GM12878 (cell line): ENCODE results near the gene CHKA. TPM values are rescaled to one million over a fixed set of nuclear protein-coding genes. Genes with fewer than 3 reads are reported as not detected.

ENCODE experiments used
- ATAC-seq: fragments of 200-7000 bp; cut with Tn5 transposase; 3 replicates; pipeline ENCODE4 v1.9.1; 2020; ENCODE audit warnings: mild to moderate bottlenecking, moderate library complexity
- BruUV-seq: library from RNA; stranded (reverse); fragments of 400-500 nt; replicated peaks from 2 replicates; lab custom pipeline; 2021; lab: Mats Ljungman, UMichigan
- CTCF ChIA-PET: fragments of 300-600 bp; sonication (Branson Sonifier 250); formaldehyde crosslinking; extraction: SDS; loops from one replicate; lab custom pipeline; 2021; ENCODE audit warnings: inconsistent platforms; lab: Yijun Ruan, JAX
- POLR2A ChIA-PET: fragments of 350-600 bp; formaldehyde crosslinking; extraction: SDS; loops from one replicate; lab custom pipeline; 2021; ENCODE audit warnings: inconsistent platforms; lab: Charles Lee
- RAD21 ChIA-PET: fragments of 300-600 bp; sonication (Branson Sonifier 250); formaldehyde crosslinking; loops from one replicate; lab custom pipeline; 2023; ENCODE audit warnings: antibody characterized with exemption; ENCODE audit not compliant: unreplicated experiment; lab: Charles Lee
- SMC1A ChIA-PET: fragments of 300-600 bp; sonication (Branson Sonifier 250); formaldehyde crosslinking; loops from one replicate; lab custom pipeline; 2023; ENCODE audit not compliant: unreplicated experiment, uncharacterized antibody; lab: Charles Lee
- DNase-seq: peaks from one replicate; pipeline ENCODE4 v3.0.0-alpha.2; 2011; ENCODE audit warnings: low read depth, low spot score
- FAIRE-seq: peaks from 3 replicates; lab custom pipeline; 2011; peaks lifted over from hg19 to GRCh38; lab: Jason Lieb, UNC
- H2AFZ ChIP-seq: 2 replicates; pipeline ENCODE4 v1.6.0; 2011; ENCODE audit warnings: low read depth, low read length, control low read depth; ENCODE audit not compliant: control insufficient read depth
- H3K27ac ChIP-seq: 2 replicates; pipeline ENCODE4 v1.5.1; 2011; ENCODE audit warnings: control low read depth; ENCODE audit not compliant: control insufficient read depth, insufficient read depth
- H3K27me3 ChIP-seq, 2 experiments: replicated peaks in 1 of 2; 2 replicates each; pipeline versions ENCODE4 v1.6.0 to v1.6.1; 2011; ENCODE audit warnings: low read length in 1 of 2; ENCODE audit not compliant: control insufficient read depth in 2 of 2, insufficient read depth in 2 of 2
- H3K36me3 ChIP-seq, 2 experiments: 2 replicates each; pipeline ENCODE4 v1.5.1; 2011; ENCODE audit warnings: low read length in 1 of 2; ENCODE audit not compliant: control insufficient read depth in 2 of 2, insufficient read depth in 2 of 2
- H3K4me1 ChIP-seq: 2 replicates; pipeline ENCODE4 v1.6.1; 2011; ENCODE audit warnings: mild to moderate bottlenecking, low read length, moderate library complexity, mixed read lengths; ENCODE audit not compliant: control insufficient read depth, insufficient read depth
- H3K4me2 ChIP-seq: 2 replicates; pipeline ENCODE4 v1.6.0; 2011; ENCODE audit warnings: control low read depth; ENCODE audit not compliant: control insufficient read depth, insufficient read depth
- H3K4me3 ChIP-seq: fragments of 200-600 bp; sonication (generic); 2 replicates; pipeline ENCODE4 v1.5.1; 2016
- H3K79me2 ChIP-seq: 2 replicates; pipeline ENCODE4 v1.6.0; 2011; ENCODE audit warnings: low read length; ENCODE audit not compliant: control insufficient read depth, insufficient read depth
- H3K9ac ChIP-seq: 2 replicates; pipeline ENCODE4 v1.8.0; 2011; ENCODE audit warnings: low read length, control low read depth, mixed read lengths; ENCODE audit not compliant: control insufficient read depth, insufficient read depth
- H3K9me3 ChIP-seq: replicated peaks from 3 replicates; pipeline ENCODE4 v1.5.1; 2011; ENCODE audit warnings: mild to moderate bottlenecking, low read length; ENCODE audit not compliant: control insufficient read depth, insufficient read depth
- H4K20me1 ChIP-seq: 2 replicates; pipeline ENCODE4 v1.6.0; 2011; ENCODE audit not compliant: control insufficient read depth, insufficient read depth
- CREM ChIP-seq: IDR thresholded peaks from 2 replicates; pipeline ENCODE4 v1.6.1; 2014; ENCODE audit warnings: antibody characterized with exemption, low read depth
- FOXM1 ChIP-seq: IDR thresholded peaks from 2 replicates; pipeline ENCODE4 v1.6.1; 2012; ENCODE audit warnings: low read depth, mild to moderate bottlenecking, inconsistent platforms, low read length, moderate library complexity
- GATAD2B ChIP-seq: fragments of 450-650 bp; conservative IDR thresholded peaks from 2 replicates; pipeline ENCODE4 v1.6.1; 2017; ENCODE audit warnings: low read depth, mild to moderate bottlenecking, moderate library complexity
- KAT2A ChIP-seq: conservative IDR thresholded peaks from 2 replicates; pipeline ENCODE4 v1.6.1; 2011; ENCODE audit warnings: low read depth, low read length; ENCODE audit not compliant: control insufficient read depth
- NR2F1 ChIP-seq: fragments of 450-650 bp; conservative IDR thresholded peaks from 2 replicates; pipeline ENCODE4 v1.6.1; 2017; ENCODE audit warnings: mild to moderate bottlenecking
- POLR2AphosphoS2 ChIP-seq: IDR thresholded peaks from 2 replicates; pipeline ENCODE4 v1.6.1; 2011; ENCODE audit warnings: low read depth, mild to moderate bottlenecking, low read length, improper control_type of control experiment, moderate library complexity
- TBL1XR1 ChIP-seq: IDR thresholded peaks from 2 replicates; pipeline ENCODE4 v1.6.1; 2012; ENCODE audit warnings: low read depth, low read length, improper control_type of control experiment
- ZNF622 ChIP-seq: fragments of 450-650 bp; IDR thresholded peaks from 2 replicates; pipeline ENCODE4 v1.6.1; 2017; ENCODE audit warnings: mild to moderate bottlenecking, inconsistent platforms
- WGBS: methylation state at CpG from one replicate; pipeline ENCODE4 v1.1.6; 2016; ENCODE audit warnings: low lambda C conversion rate; ENCODE audit not compliant: insufficient replicate concordance, insufficient coverage; ENCODE audit errors: missing lambda C conversion rate; 5-methylcytosine and 5-hydroxymethylcytosine counted together
- in situ Hi-C: fragments of 300-500 bp; cut with MboI; formaldehyde crosslinking; loops from 9 replicates; pipeline ENCODE4 v1.14.3; 2018; ENCODE audit warnings: mixed read lengths
- intact Hi-C: fragments of 100-400 bp; cut with micrococcal nuclease; formaldehyde crosslinking; loops from one replicate; pipeline ENCODE4 v1.14.2; 2022; ENCODE audit not compliant: unreplicated experiment
- polyA plus RNA-seq, 11 experiments: library from polyadenylated mRNA; depleted of rRNA in 4 of 11; unstranded in 6 of 11; stranded (reverse) in 5 of 11; fragments of >200 nt; fragmentation: Nextera tagmentation in 4 of 11; fragmentation: Illumina TruSeq in 1 of 11; extraction: Ambion mirVana in 4 of 11; extraction: Trizol in 1 of 11; gene quantifications; 1 replicate in 1 of 11; 2 replicates in 10 of 11; pipeline versions ENCODE4 v1.2.1 to v1.2.3, GENCODE V29; 2011 to 2016; ENCODE audit warnings: inconsistent platforms in 2 of 11, missing spikeins in 2 of 11, low read depth in 1 of 11
- total RNA-seq, 4 experiments: library from RNA; depleted of rRNA in 3 of 4; stranded (reverse); fragments of >200 nt in 3 of 4; fragmentation: Illumina TruSeq in 1 of 4; extraction: Trizol in 1 of 4; gene quantifications; 2 replicates each; pipeline versions ENCODE4 v1.2.1 to v1.2.3, GENCODE V29; 2013 to 2021
- TF ChIP-seq, protein P1 (sequence below): fragments of 450-650 bp; formaldehyde crosslinking; IDR thresholded peaks from 2 replicates; pipeline ENCODE4 v1.4.0; 2020; ENCODE audit warnings: mild to moderate bottlenecking, moderate library complexity
- TF ChIP-seq, protein P2 (sequence below): IDR thresholded peaks from 2 replicates; pipeline ENCODE4 v1.6.1; 2012; ENCODE audit warnings: low read depth, low read length, improper control_type of control experiment

CHKA gene
- total and polyA plus RNA-seq, 10 of the 15 experiments (the other 5 are each of a cell fraction or from before 2014, with no cell fraction given) = 5.2 to 29.2 (median 21.2) TPM

DNA sequence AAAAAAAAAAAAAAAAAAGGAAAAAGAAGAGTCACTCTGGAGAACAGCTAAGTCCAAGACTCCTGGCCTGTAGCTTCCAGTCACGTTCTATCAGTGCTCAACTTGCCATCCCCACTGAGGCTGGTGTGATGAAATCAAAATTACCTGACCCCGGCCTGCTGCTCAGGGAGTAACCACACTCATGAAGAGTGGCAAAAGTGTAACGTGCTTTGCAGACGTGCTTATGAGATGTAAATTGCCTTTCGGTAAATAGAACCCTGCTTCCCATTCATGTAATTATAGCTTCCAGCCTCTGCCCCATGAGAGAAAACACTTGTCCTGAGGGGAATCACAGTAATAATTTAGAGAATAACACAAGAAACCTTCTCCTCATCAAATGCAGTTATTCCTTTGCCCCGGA is 28.2 kb upstream of the CHKA start:
- no peak for DNase-seq
- Histone ChIP-seq H3K79me2 (no peaks in the 10 kb centered on the region), H3K4me3 (no peak overlapping the region), H3K9me3 (no peaks in the 10 kb centered on the region), H3K4me2 (no peak overlapping the region), H2AFZ (no peak overlapping the region), H3K27me3 (no peaks in the 10 kb centered on the region), H3K9ac (no peak overlapping the region), H3K36me3 (no peaks in the 10 kb centered on the region), H3K27ac (no peak overlapping the region), H4K20me1 (no peaks in the 10 kb centered on the region), H3K4me1 (no peaks in the 10 kb centered on the region)
- in situ Hi-C loops (no loop called here), intact Hi-C loops (no loop called here)
- ChIA-PET CTCF (no interaction called here), SMC1A (interaction anchor here (0.8 to 0.9 kb wide), 2 partner anchors 10 to 48 kb away, joined by 3 read pairs; no protein-coding TSS in a partner anchor), POLR2A (no interaction called here), RAD21 (no interaction called here)
- no TSS peak for BruUV-seq
- TF ChIP-seq KAT2A = no peak
- no peak for TF ChIP-seq TBL1XR1
- TF ChIP-seq, protein P1, sequence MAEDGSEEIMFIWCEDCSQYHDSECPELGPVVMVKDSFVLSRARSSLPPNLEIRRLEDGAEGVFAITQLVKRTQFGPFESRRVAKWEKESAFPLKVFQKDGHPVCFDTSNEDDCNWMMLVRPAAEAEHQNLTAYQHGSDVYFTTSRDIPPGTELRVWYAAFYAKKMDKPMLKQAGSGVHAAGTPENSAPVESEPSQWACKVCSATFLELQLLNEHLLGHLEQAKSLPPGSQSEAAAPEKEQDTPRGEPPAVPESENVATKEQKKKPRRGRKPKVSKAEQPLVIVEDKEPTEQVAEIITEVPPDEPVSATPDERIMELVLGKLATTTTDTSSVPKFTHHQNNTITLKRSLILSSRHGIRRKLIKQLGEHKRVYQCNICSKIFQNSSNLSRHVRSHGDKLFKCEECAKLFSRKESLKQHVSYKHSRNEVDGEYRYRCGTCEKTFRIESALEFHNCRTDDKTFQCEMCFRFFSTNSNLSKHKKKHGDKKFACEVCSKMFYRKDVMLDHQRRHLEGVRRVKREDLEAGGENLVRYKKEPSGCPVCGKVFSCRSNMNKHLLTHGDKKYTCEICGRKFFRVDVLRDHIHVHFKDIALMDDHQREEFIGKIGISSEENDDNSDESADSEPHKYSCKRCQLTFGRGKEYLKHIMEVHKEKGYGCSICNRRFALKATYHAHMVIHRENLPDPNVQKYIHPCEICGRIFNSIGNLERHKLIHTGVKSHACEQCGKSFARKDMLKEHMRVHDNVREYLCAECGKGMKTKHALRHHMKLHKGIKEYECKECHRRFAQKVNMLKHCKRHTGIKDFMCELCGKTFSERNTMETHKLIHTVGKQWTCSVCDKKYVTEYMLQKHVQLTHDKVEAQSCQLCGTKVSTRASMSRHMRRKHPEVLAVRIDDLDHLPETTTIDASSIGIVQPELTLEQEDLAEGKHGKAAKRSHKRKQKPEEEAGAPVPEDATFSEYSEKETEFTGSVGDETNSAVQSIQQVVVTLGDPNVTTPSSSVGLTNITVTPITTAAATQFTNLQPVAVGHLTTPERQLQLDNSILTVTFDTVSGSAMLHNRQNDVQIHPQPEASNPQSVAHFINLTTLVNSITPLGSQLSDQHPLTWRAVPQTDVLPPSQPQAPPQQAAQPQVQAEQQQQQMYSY (CRISPR knock-in tag) = no peak
- no peak for TF ChIP-seq GATAD2B
- no peak for TF ChIP-seq CREM
- TF ChIP-seq, protein P2, sequence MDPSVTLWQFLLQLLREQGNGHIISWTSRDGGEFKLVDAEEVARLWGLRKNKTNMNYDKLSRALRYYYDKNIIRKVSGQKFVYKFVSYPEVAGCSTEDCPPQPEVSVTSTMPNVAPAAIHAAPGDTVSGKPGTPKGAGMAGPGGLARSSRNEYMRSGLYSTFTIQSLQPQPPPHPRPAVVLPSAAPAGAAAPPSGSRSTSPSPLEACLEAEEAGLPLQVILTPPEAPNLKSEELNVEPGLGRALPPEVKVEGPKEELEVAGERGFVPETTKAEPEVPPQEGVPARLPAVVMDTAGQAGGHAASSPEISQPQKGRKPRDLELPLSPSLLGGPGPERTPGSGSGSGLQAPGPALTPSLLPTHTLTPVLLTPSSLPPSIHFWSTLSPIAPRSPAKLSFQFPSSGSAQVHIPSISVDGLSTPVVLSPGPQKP = no peak
- no peak for TF ChIP-seq FOXM1
- TF ChIP-seq ZNF622 = no peak
- no peak for TF ChIP-seq NR2F1
- TF ChIP-seq POLR2AphosphoS2 = no peak
- ATAC-seq = no peak
- no peak for FAIRE-seq
- WGBS = 49% methylated on average over 6 of the region's 6 CpGs
